K562 (cell line): ENCODE measurements around the gene HPCAL1. TPM values are rescaled to one million over a fixed set of nuclear protein-coding genes. Genes with fewer than 3 reads are reported as not detected.

ENCODE experiments used
- CREB3 ChIP-seq: fragments of 450-650 bp; conservative IDR thresholded peaks from 2 replicates; pipeline ENCODE4 v1.6.1; 2016; ENCODE audit warnings: missing genetic modification characterization, low read depth, mild to moderate bottlenecking, missing compliant biosample characterization, moderate library complexity
- FOXK2 ChIP-seq, 2 experiments: fragments of 450-650 bp; IDR thresholded peaks in 1 of 2; conservative IDR thresholded peaks in 1 of 2; 2 replicates each; pipeline ENCODE4 v1.6.1; 2016; ENCODE audit warnings: low read depth in 2 of 2, mild to moderate bottlenecking in 1 of 2
- GTF2F1 ChIP-seq: IDR thresholded peaks from 2 replicates; pipeline ENCODE4 v1.6.1; 2011; ENCODE audit warnings: low read depth, low read length, improper control_type of control experiment
- MBD1 ChIP-seq: fragments of 250-450 bp; sonication (Bioruptor Pico); IDR thresholded peaks from 2 replicates; pipeline ENCODE4 v1.8.0; 2022; ENCODE audit warnings: inconsistent platforms
- MCM2 ChIP-seq: fragments of 450-650 bp; IDR thresholded peaks from 2 replicates; pipeline ENCODE4 v1.6.1; 2017; ENCODE audit warnings: low read depth, mild to moderate bottlenecking
- MEF2D ChIP-seq: conservative IDR thresholded peaks from 2 replicates; pipeline ENCODE4 v1.6.1; 2016; ENCODE audit warnings: low read depth, missing genetic modification characterization, missing compliant biosample characterization
- MTA1 ChIP-seq: fragments of 450-650 bp; IDR thresholded peaks from 2 replicates; pipeline ENCODE4 v1.6.1; 2017; ENCODE audit warnings: borderline replicate concordance
- NEUROD1 ChIP-seq: fragments of 150-350 bp; IDR thresholded peaks from 2 replicates; pipeline ENCODE4 v1.6.1; 2014; ENCODE audit warnings: borderline replicate concordance, low read length, low read depth; ENCODE audit not compliant: partially characterized antibody
- RCOR1 ChIP-seq, 2 experiments: IDR thresholded peaks; 2 replicates each; pipeline ENCODE4 v1.6.1; 2012; ENCODE audit warnings: low read depth in 2 of 2, low read length in 2 of 2, borderline replicate concordance in 1 of 2, improper control_type of control experiment in 1 of 2
- SMAD4 ChIP-seq: fragments of 250-450 bp; sonication (Bioruptor Pico); conservative IDR thresholded peaks from 2 replicates; pipeline ENCODE4 v1.8.0; 2021; ENCODE audit warnings: inconsistent platforms, mild to moderate bottlenecking, moderate library complexity
- TBP ChIP-seq: optimal IDR thresholded peaks from 2 replicates; pipeline ENCODE3; 2011; ENCODE audit warnings: low read depth, low read length, improper control_type of control experiment
- UBTF ChIP-seq, 2 experiments: IDR thresholded peaks; 2 replicates each; pipeline ENCODE4 v1.6.1; 2012; ENCODE audit warnings: improper control_type of control experiment in 2 of 2, low read depth in 2 of 2, low read length in 2 of 2, borderline replicate concordance in 1 of 2
- ZBTB12 ChIP-seq: fragments of 250-450 bp; sonication (Bioruptor Pico); IDR thresholded peaks from 2 replicates; pipeline ENCODE4 v1.4.0; 2020
- ZBTB5 ChIP-seq: fragments of 450-650 bp; IDR thresholded peaks from 2 replicates; pipeline ENCODE4 v1.6.1; 2017; ENCODE audit warnings: antibody characterized with exemption
- ZNF639 ChIP-seq, 2 experiments: fragments of 200-800 bp in 1 of 2; sonication (Bioruptor generic) in 1 of 2; sonication (generic) in 1 of 2; formaldehyde crosslinking in 1 of 2; IDR thresholded peaks in 1 of 2; conservative IDR thresholded peaks in 1 of 2; 2 replicates each; pipeline versions ENCODE4 v1.5.0 to v1.6.1; 2016 to 2020; ENCODE audit warnings: missing compliant biosample characterization in 1 of 2, missing genetic modification characterization in 1 of 2, missing genetic modification reagents in 1 of 2
- polyA plus RNA-seq, 8 experiments: library from polyadenylated mRNA; depleted of rRNA in 4 of 8; stranded (reverse) in 5 of 8; unstranded in 3 of 8; fragments of >200 nt; fragmentation: Nextera tagmentation in 2 of 8; fragmentation: Illumina TruSeq in 1 of 8; extraction: Ambion mirVana in 2 of 8; extraction: Trizol in 1 of 8; gene quantifications; 2 replicates each; pipeline versions ENCODE4 v1.2.1 to v1.2.3, GENCODE V29; 2011 to 2014; ENCODE audit warnings: inconsistent platforms in 1 of 8, missing spikeins in 1 of 8
- total RNA-seq, 7 experiments: library from RNA; depleted of rRNA in 6 of 7; stranded (reverse); fragments of >200 nt in 6 of 7; fragmentation: Illumina TruSeq in 2 of 7; extraction: Trizol in 2 of 7; gene quantifications; 2 replicates each; pipeline versions ENCODE4 v1.2.1 to v1.2.3, GENCODE V29; 2011 to 2021; ENCODE audit warnings: low replicate concordance in 1 of 7

Gene HPCAL1
- total and polyA plus RNA-seq, 9 of the 15 experiments (the other 6 are each of a cell fraction or from before 2014, with no cell fraction given), result 2.7 to 65.5 (median 23.9) TPM

- 0 out of 2 replicates have a peak, but pooled peaks have one; percentile 35 for TF ChIP-seq MTA1
- TF ChIP-seq MCM2, result no peak
- TF ChIP-seq FOXK2 (conservative IDR thresholded peaks at IDR 0.05 in 1 of 2, IDR thresholded peaks at IDR 0.05 in 1 of 2; ENCODE audit: low read depth in 2 of 2), result no peak
- TF ChIP-seq ZBTB12 (CRISPR knock-in tag), result no peak
- TF ChIP-seq SMAD4 (CRISPR knock-in tag), result no peak
- no peak; the same call in 1 of the 2 replicates for TF ChIP-seq CREB3 (tag)
- TF ChIP-seq MBD1 (CRISPR knock-in tag), result no peak
- no peak for TF ChIP-seq RCOR1 (IDR thresholded peaks at IDR 0.05; ENCODE audit: borderline replicate concordance in 1 of 2, low read depth in 2 of 2, low read length in 2 of 2)
- TF ChIP-seq ZNF639 (CRISPR knock-in tag; conservative IDR thresholded peaks at IDR 0.05 in 1 of 2, IDR thresholded peaks at IDR 0.05 in 1 of 2), result peak in 1 of 2 experiments; percentile 65; a peak in 1 of 4 replicates
- TF ChIP-seq MEF2D, result no peak
- no peak for TF ChIP-seq GTF2F1
- no peak for TF ChIP-seq NEUROD1
- TF ChIP-seq ZBTB5, result peak; percentile 38; the same call in 1 of the 2 replicates
- no peak for TF ChIP-seq UBTF (IDR thresholded peaks at IDR 0.05; ENCODE audit: borderline replicate concordance in 1 of 2, low read depth in 2 of 2, low read length in 2 of 2)
- no peak for TF ChIP-seq TBP
Measured at GRCh38 chr2:10332402-10333246, 29.9 kb downstream of the HPCAL1 start (continued).
